ENCODE measurements around the gene RBL1. TPM values are rescaled to one million over a fixed set of nuclear protein-coding genes. Genes with fewer than 3 reads are reported as not detected.
"Not testable (repeated sequence)": the region's sequence is repeated elsewhere in the genome, so short reads cannot be mapped to it uniquely, and the experiment has no call there.

RBL1 gene
- total RNA-seq, 3 donors from 2014 or later, result 4.6 to 10.8 (median 10.4) TPM

- Histone ChIP-seq H3K36me3 (no peaks in the 10 kb centered on the region), H3K4me3 (no peak overlapping the region), H3K9me3 (no peaks in the 10 kb centered on the region), H3K4me1 (no peaks in the 10 kb centered on the region), H3K27ac (no peak overlapping the region), H3K27me3 (no peaks in the 10 kb centered on the region)
- TF ChIP-seq POLR2AphosphoS5 (IDR thresholded peaks at IDR 0.05) (no peak), POLR2A (IDR thresholded peaks at IDR 0.05) (no peak), CTCF (IDR thresholded peaks at IDR 0.05) (no peak)
- intact Hi-C loops (cut with DNase I; ENCODE audit: low total_unique reads), result no loop called here
- no peak for DNase-seq (ENCODE audit: low spot score in 2 of 2)
Observed at GRCh38 chr20:37020636-37021035, 75.2 kb downstream of the RBL1 start.

GRCh38 chr20:37012631-37013030 lies 83.2 kb downstream of the RBL1 start:
- H3K36me3 ChIP-seq; H3K27me3 ChIP-seq; DNase-seq (ENCODE audit: low spot score in 2 of 2); H3K27ac ChIP-seq; H3K9me3 ChIP-seq; H3K4me1 ChIP-seq; intact Hi-C loops (cut with DNase I; ENCODE audit: low total_unique reads); H3K4me3 ChIP-seq: not testable (repeated sequence)

- H3K9me3 ChIP-seq; intact Hi-C loops (cut with DNase I; ENCODE audit: low total_unique reads): not testable (repeated sequence)
Observed at GRCh38 chr20:37011858-37012257, 83.9 kb downstream of the RBL1 start.

GRCh38 chr20:37011147-37011546 lies 84.7 kb downstream of the RBL1 start:
- TF ChIP-seq POLR2AphosphoS5 (IDR thresholded peaks at IDR 0.05) (no peak), POLR2A (IDR thresholded peaks at IDR 0.05) (no peak), CTCF (IDR thresholded peaks at IDR 0.05) (no peak)
- Histone ChIP-seq H3K36me3 (no peaks in the 10 kb centered on the region), H3K4me1 (no peaks in the 10 kb centered on the region), H3K27ac (no peak overlapping the region), H3K9me3 (no peaks in the 10 kb centered on the region), H3K27me3 (no peaks in the 10 kb centered on the region), H3K4me3 (no peak overlapping the region)
- DNase-seq (ENCODE audit: low spot score in 2 of 2), result no peak
- intact Hi-C loops (cut with DNase I; ENCODE audit: low total_unique reads), result no loop called here

More at GRCh38 chr20:37011858-37012257, 83.9 kb downstream of the RBL1 start:
- not testable (repeated sequence) for H3K27me3 ChIP-seq; H3K36me3 ChIP-seq; H3K4me3 ChIP-seq; DNase-seq (ENCODE audit: low spot score in 2 of 2); H3K27ac ChIP-seq; H3K4me1 ChIP-seq

- no peaks in the 10 kb centered on the region for H3K9me3 ChIP-seq
- intact Hi-C loops (cut with DNase I; ENCODE audit: low total_unique reads), result no loop called here
- no peak overlapping the region for H3K27ac ChIP-seq
- H3K36me3 ChIP-seq, result no peaks in the 10 kb centered on the region
- DNase-seq (ENCODE audit: low spot score in 2 of 2), result no peak
- no peaks in the 10 kb centered on the region for H3K4me1 ChIP-seq
- H3K27me3 ChIP-seq, result no peaks in the 10 kb centered on the region
- H3K4me3 ChIP-seq, result no peak overlapping the region
- TF ChIP-seq POLR2AphosphoS5 (IDR thresholded peaks at IDR 0.05) (no peak), POLR2A (IDR thresholded peaks at IDR 0.05) (no peak), CTCF (IDR thresholded peaks at IDR 0.05) (no peak)
Observed at GRCh38 chr20:37007898-37008649, 87.7 kb downstream of the RBL1 start.

GRCh38 chr20:37005062-37005942 lies 90.5 kb downstream of the RBL1 start:
- DNase-seq (ENCODE audit: low spot score in 2 of 2); H3K27me3 ChIP-seq; H3K9me3 ChIP-seq; H3K27ac ChIP-seq; intact Hi-C loops (cut with DNase I; ENCODE audit: low total_unique reads); H3K4me3 ChIP-seq; H3K4me1 ChIP-seq; H3K36me3 ChIP-seq: not testable (repeated sequence)

GRCh38 chr20:37001634-37002033 lies 94.2 kb downstream of the RBL1 start:
- H3K4me1 ChIP-seq; H3K27me3 ChIP-seq; H3K4me3 ChIP-seq; H3K27ac ChIP-seq; H3K36me3 ChIP-seq; DNase-seq (ENCODE audit: low spot score in 2 of 2); H3K9me3 ChIP-seq; intact Hi-C loops (cut with DNase I; ENCODE audit: low total_unique reads): not testable (repeated sequence)

- H3K36me3 ChIP-seq; H3K9me3 ChIP-seq; intact Hi-C loops (cut with DNase I; ENCODE audit: low total_unique reads); H3K27ac ChIP-seq; H3K4me1 ChIP-seq; DNase-seq (ENCODE audit: low spot score in 2 of 2); H3K27me3 ChIP-seq; H3K4me3 ChIP-seq: not testable (repeated sequence)
Observed at GRCh38 chr20:37000171-37000570, 95.6 kb downstream of the RBL1 start.

All from breast epithelium (tissue), 4 donors.